Panc1 (cell line): Measurements from ENCODE around the gene POMT2. TPM values are rescaled to one million over a fixed set of nuclear protein-coding genes. Genes with fewer than 3 reads are reported as not detected.

Experiments
- ATAC-seq: fragments of 200-7000 bp; cut with Tn5 transposase; 2 replicates; pipeline ENCODE4 v1.9.1; 2020; ENCODE audit warnings: mild to moderate bottlenecking, moderate library complexity
- BruUV-seq: library from RNA; stranded (reverse); fragments of 400-500 nt; replicated peaks from 2 replicates; lab custom pipeline; 2021; lab: Mats Ljungman, UMichigan
- CTCF ChIA-PET: fragments of 300-600 bp; sonication (Branson Sonifier 250); formaldehyde crosslinking; loops from one replicate; lab custom pipeline; 2022; ENCODE audit warnings: antibody characterized with exemption; lab: Charles Lee
- POLR2A ChIA-PET: fragments of 300-600 bp; sonication (Branson Sonifier 250); formaldehyde crosslinking; loops from one replicate; lab custom pipeline; 2022; ENCODE audit warnings: antibody characterized with exemption; lab: Charles Lee
- DNase-seq: peaks from one replicate; pipeline ENCODE4 v3.0.0-alpha.2; 2010; ENCODE audit warnings: low read depth, low spot score
- H3K27ac ChIP-seq: 2 replicates; pipeline ENCODE4 v1.5.1; 2011; ENCODE audit warnings: mild to moderate bottlenecking, low read length, inconsistent platforms
- H3K27me3 ChIP-seq: fragments of 200-500 bp; sonication (Bioruptor generic); 2 replicates; pipeline ENCODE4 v1.6.0; 2014; ENCODE audit warnings: low read length, inconsistent platforms; ENCODE audit not compliant: control insufficient read depth, insufficient read depth
- H3K36me3 ChIP-seq: fragments of 200-500 bp; sonication (Bioruptor generic); 2 replicates; pipeline ENCODE4 v1.5.1; 2014; ENCODE audit warnings: inconsistent platforms, mild to moderate bottlenecking, low read length, moderate library complexity; ENCODE audit not compliant: control insufficient read depth, insufficient read depth
- H3K4me1 ChIP-seq: 2 replicates; pipeline ENCODE4 v1.5.1; 2011; ENCODE audit warnings: inconsistent platforms, mild to moderate bottlenecking, low read length, moderate library complexity; ENCODE audit not compliant: control insufficient read depth, insufficient read depth
- H3K4me3 ChIP-seq, 2 experiments: 2 replicates each; pipeline ENCODE4 v1.5.1; 2011 to 2012; ENCODE audit warnings: low read depth in 2 of 2, low read length in 2 of 2, mild to moderate bottlenecking in 2 of 2, inconsistent platforms in 1 of 2, moderate library complexity in 1 of 2
- H3K9me3 ChIP-seq: fragments of 200-500 bp; sonication (Bioruptor generic); 2 replicates; pipeline ENCODE4 v1.5.1; 2014; ENCODE audit warnings: low read depth, mild to moderate bottlenecking, inconsistent platforms, low read length, moderate library complexity; ENCODE audit not compliant: control insufficient read depth, insufficient read depth
- POLR2AphosphoS5 ChIP-seq: IDR thresholded peaks from 2 replicates; pipeline ENCODE4 v1.6.1; 2012; ENCODE audit warnings: mild to moderate bottlenecking, low read depth, low read length, moderate library complexity
- SIN3A ChIP-seq: IDR thresholded peaks from 2 replicates; pipeline ENCODE4 v1.6.1; 2012; ENCODE audit warnings: low read depth, mild to moderate bottlenecking, low read length, moderate library complexity, borderline replicate concordance; ENCODE audit not compliant: insufficient read depth
- TCF7L2 ChIP-seq: IDR thresholded peaks from 2 replicates; pipeline ENCODE4 v1.6.1; 2011; ENCODE audit warnings: mild to moderate bottlenecking, low read depth, low read length, inconsistent platforms
- in situ Hi-C: cut with HindIII; loops from 2 replicates; pipeline ENCODE4 v1.10.0; 2016; ENCODE audit warnings: low sequenced_read_pairs, low pct_unique_long_range_greater_than_20kb
- intact Hi-C: fragments of 100-400 bp; cut with micrococcal nuclease; formaldehyde crosslinking; loops from one replicate; pipeline ENCODE4 v1.10.0; 2022; ENCODE audit not compliant: unreplicated experiment
- total RNA-seq: library from RNA; stranded (reverse); gene quantifications from one replicate; pipeline ENCODE4 v1.2.1, GENCODE V29; 2021; ENCODE audit not compliant: unreplicated experiment
- TF ChIP-seq, protein P1 (sequence below): fragments of 450-650 bp; IDR thresholded peaks from 2 replicates; pipeline ENCODE4 v1.5.1; 2017; ENCODE audit warnings: mild to moderate bottlenecking
- TF ChIP-seq, protein P2 (sequence below), 2 experiments: IDR thresholded peaks; 2 replicates each; pipeline ENCODE4 v1.6.1; 2011 to 2012; ENCODE audit warnings: low read depth in 2 of 2, control low read depth in 1 of 2, low read length in 1 of 2, mild to moderate bottlenecking in 1 of 2, moderate library complexity in 1 of 2; ENCODE audit not compliant: insufficient read depth in 1 of 2

Gene POMT2
- total RNA-seq, 1 experiment from 2014 or later: 43.5 TPM

DNA sequence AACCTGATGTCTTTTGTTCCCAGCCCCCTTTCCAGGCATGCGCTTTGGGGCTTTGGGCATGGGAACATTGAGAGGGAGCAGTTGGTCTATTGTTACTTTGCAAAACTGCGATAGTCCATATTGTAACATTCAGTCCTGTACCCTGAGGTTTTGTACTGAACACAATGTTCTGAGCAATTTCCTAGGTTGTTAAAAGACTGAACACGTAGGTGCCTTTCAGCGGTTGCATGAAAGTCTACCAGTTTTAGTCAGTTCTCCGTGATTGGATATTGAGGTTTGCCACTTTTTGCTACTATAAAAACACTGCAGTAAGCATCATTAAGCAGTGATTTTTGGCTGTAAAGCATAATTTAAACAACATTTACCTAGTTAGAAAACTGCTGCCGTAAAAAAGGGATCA, 69.8 kb downstream of the POMT2 start:
- CTCF ChIA-PET: no interaction called here
- no peaks in the 10 kb centered on the region for H3K36me3 ChIP-seq
- intact Hi-C loops: no loop called here
- TF ChIP-seq, protein P1, sequence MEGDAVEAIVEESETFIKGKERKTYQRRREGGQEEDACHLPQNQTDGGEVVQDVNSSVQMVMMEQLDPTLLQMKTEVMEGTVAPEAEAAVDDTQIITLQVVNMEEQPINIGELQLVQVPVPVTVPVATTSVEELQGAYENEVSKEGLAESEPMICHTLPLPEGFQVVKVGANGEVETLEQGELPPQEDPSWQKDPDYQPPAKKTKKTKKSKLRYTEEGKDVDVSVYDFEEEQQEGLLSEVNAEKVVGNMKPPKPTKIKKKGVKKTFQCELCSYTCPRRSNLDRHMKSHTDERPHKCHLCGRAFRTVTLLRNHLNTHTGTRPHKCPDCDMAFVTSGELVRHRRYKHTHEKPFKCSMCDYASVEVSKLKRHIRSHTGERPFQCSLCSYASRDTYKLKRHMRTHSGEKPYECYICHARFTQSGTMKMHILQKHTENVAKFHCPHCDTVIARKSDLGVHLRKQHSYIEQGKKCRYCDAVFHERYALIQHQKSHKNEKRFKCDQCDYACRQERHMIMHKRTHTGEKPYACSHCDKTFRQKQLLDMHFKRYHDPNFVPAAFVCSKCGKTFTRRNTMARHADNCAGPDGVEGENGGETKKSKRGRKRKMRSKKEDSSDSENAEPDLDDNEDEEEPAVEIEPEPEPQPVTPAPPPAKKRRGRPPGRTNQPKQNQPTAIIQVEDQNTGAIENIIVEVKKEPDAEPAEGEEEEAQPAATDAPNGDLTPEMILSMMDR: no peak
- no peak for TF ChIP-seq SIN3A
- TF ChIP-seq POLR2AphosphoS5: no peak
- TF ChIP-seq, protein P2, sequence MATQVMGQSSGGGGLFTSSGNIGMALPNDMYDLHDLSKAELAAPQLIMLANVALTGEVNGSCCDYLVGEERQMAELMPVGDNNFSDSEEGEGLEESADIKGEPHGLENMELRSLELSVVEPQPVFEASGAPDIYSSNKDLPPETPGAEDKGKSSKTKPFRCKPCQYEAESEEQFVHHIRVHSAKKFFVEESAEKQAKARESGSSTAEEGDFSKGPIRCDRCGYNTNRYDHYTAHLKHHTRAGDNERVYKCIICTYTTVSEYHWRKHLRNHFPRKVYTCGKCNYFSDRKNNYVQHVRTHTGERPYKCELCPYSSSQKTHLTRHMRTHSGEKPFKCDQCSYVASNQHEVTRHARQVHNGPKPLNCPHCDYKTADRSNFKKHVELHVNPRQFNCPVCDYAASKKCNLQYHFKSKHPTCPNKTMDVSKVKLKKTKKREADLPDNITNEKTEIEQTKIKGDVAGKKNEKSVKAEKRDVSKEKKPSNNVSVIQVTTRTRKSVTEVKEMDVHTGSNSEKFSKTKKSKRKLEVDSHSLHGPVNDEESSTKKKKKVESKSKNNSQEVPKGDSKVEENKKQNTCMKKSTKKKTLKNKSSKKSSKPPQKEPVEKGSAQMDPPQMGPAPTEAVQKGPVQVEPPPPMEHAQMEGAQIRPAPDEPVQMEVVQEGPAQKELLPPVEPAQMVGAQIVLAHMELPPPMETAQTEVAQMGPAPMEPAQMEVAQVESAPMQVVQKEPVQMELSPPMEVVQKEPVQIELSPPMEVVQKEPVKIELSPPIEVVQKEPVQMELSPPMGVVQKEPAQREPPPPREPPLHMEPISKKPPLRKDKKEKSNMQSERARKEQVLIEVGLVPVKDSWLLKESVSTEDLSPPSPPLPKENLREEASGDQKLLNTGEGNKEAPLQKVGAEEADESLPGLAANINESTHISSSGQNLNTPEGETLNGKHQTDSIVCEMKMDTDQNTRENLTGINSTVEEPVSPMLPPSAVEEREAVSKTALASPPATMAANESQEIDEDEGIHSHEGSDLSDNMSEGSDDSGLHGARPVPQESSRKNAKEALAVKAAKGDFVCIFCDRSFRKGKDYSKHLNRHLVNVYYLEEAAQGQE (IDR thresholded peaks at IDR 0.05; ENCODE audit: insufficient read depth in 1 of 2, low read depth in 2 of 2, low read length in 1 of 2): no peak
- no peak for TF ChIP-seq TCF7L2
- no peak overlapping the region for H3K4me3 ChIP-seq
- H3K27me3 ChIP-seq: no peaks in the 10 kb centered on the region
- ATAC-seq (no peak), DNase-seq (no peak)
- no TSS peak for BruUV-seq
- H3K4me1 ChIP-seq: no peaks in the 10 kb centered on the region
- H3K27ac ChIP-seq: no peak overlapping the region
- POLR2A ChIA-PET: no interaction called here
- H3K9me3 ChIP-seq: no peaks in the 10 kb centered on the region
- in situ Hi-C loops: no loop called here

DNA sequence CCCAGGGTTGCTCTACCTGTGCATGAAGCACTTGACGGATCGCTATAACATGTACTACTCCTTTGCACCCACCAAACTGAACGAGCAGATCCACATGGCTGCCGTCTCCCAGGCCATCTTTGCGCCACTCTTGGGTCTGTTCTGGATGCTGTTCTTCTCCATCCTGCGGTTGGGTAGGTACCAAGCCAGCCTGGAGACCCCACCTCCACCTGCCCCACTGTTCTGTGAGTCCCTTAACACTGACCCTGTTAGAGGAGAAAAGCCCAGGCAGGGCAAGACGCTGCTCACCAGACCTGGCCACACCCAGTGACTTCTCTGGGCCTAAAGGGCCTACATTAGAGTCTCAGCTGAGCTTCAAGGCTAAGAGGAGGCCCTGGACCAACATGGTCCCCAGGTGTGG, 71.4 kb downstream of the POMT2 start:
- no peak overlapping the region for H3K27ac ChIP-seq
- H3K9me3 ChIP-seq: no peaks in the 10 kb centered on the region
- in situ Hi-C loops (no loop called here), intact Hi-C loops (no loop called here)
- no peak overlapping the region for H3K4me3 ChIP-seq
- TF ChIP-seq, protein P2 (IDR thresholded peaks at IDR 0.05; ENCODE audit: insufficient read depth in 1 of 2, low read depth in 2 of 2, low read length in 1 of 2): no peak
- no peak for TF ChIP-seq TCF7L2
- ChIA-PET CTCF (no interaction called here), POLR2A (no interaction called here)
- no peaks in the 10 kb centered on the region for H3K27me3 ChIP-seq
- BruUV-seq: no TSS peak
- ATAC-seq: no peak
- H3K36me3 ChIP-seq: no peaks in the 10 kb centered on the region
- DNase-seq: no peak
- H3K4me1 ChIP-seq: no peaks in the 10 kb centered on the region
